OCI-LY3 (cell line): Measurements from ENCODE around the gene INS.
A peak's percentile ranks its signal among the peaks of the same experiment; 100 is the strongest.

Experiments
- H2AFZ ChIP-seq: fragments of 200-600, 300-600 bp; shearing (Covaris generic); 2 replicates; pipeline ENCODE4 v1.6.0; 2014; ENCODE audit warnings: antibody characterized with exemption, low read depth, low read length
- H3K27ac ChIP-seq: fragments of 200-600, 300-600 bp; sonication (generic); 2 replicates; pipeline ENCODE4 v1.5.1; 2014; ENCODE audit warnings: mild to moderate bottlenecking, low read length, moderate library complexity, mixed read lengths
- H3K27me3 ChIP-seq: fragments of 200-600, 300-600 bp; sonication (generic); 2 replicates; pipeline ENCODE4 v1.6.1; 2014; ENCODE audit warnings: low read depth, low read length, mixed read lengths
- H3K36me3 ChIP-seq: fragments of 200-600, 300-600 bp; sonication (generic); replicated peaks from 2 replicates; pipeline ENCODE3; 2014; ENCODE audit warnings: low read depth, low read length, mixed read lengths
- H3K4me1 ChIP-seq: fragments of 300-600, 200-600 bp; sonication (generic); 2 replicates; pipeline ENCODE4 v1.6.1; 2014; ENCODE audit warnings: low read length, mixed read lengths
- H3K4me2 ChIP-seq: fragments of 200-600, 300-600 bp; sonication (generic); 2 replicates; pipeline ENCODE4 v1.6.1; 2014; ENCODE audit warnings: low read length, mixed read lengths
- H3K4me3 ChIP-seq: fragments of 300-600, 200-600 bp; sonication (generic); 2 replicates; pipeline ENCODE4 v1.5.1; 2014; ENCODE audit warnings: antibody characterized with exemption, mild to moderate bottlenecking, low read length, moderate library complexity
- H3K79me2 ChIP-seq: fragments of 300-600, 200-600 bp; shearing (Covaris generic); 2 replicates; pipeline ENCODE4 v1.6.1; 2014; ENCODE audit warnings: mild to moderate bottlenecking, low read length, mixed read lengths
- H3K9ac ChIP-seq: fragments of 300-600, 200-600 bp; shearing (Covaris generic); 2 replicates; pipeline ENCODE4 v1.6.0; 2014; ENCODE audit warnings: mild to moderate bottlenecking, low read length, moderate library complexity
- H3K9me3 ChIP-seq: fragments of 200-600, 300-600 bp; shearing (Covaris generic); 2 replicates; pipeline ENCODE4 v1.6.1; 2014; ENCODE audit warnings: low read length, mixed read lengths; ENCODE audit not compliant: insufficient read depth
- H4K20me1 ChIP-seq: fragments of 200-600, 300-600 bp; sonication (generic); 2 replicates; pipeline ENCODE4 v1.6.1; 2016; ENCODE audit warnings: low read length, mixed read lengths; ENCODE audit not compliant: insufficient read depth
- CTCF ChIP-seq: fragments of 200-600, 300-600 bp; sonication (generic); IDR thresholded peaks from 2 replicates; pipeline ENCODE4 v1.5.1; 2014; ENCODE audit warnings: antibody characterized with exemption, low read length, low read depth
- EZH2phosphoT487 ChIP-seq: fragments of 200-600 bp; shearing (Covaris generic); IDR thresholded peaks from 2 replicates; pipeline ENCODE4 v1.6.1; 2018; ENCODE audit warnings: antibody characterized with exemption, mixed run types, low read depth

The INS gene

GRCh38 chr11:2167141-2168045 is 6.4 kb upstream of the INS start:
- Histone ChIP-seq H3K79me2 (no peaks in the 10 kb centered on the region), H3K27ac (no peak overlapping the region), H3K4me2 (no peak overlapping the region), H2AFZ (no peak overlapping the region), H3K4me1 (no peaks in the 10 kb centered on the region), H3K36me3 (no peaks in the 10 kb centered on the region), H3K4me3 (no peak overlapping the region), H4K20me1 (no peaks in the 10 kb centered on the region), H3K27me3 (no peaks in the 10 kb centered on the region), H3K9me3 (no peaks in the 10 kb centered on the region), H3K9ac (no peak overlapping the region)
- TF ChIP-seq EZH2phosphoT487: no peak
- no peak for TF ChIP-seq CTCF

GRCh38 chr11:2166091-2166851 is 5.3 kb upstream of the INS start:
- Histone ChIP-seq H3K36me3 (no peaks in the 10 kb centered on the region), H3K79me2 (no peaks in the 10 kb centered on the region), H3K27ac (no peak overlapping the region), H3K4me1 (no peaks in the 10 kb centered on the region), H2AFZ (no peak overlapping the region), H3K9me3 (no peaks in the 10 kb centered on the region), H4K20me1 (no peaks in the 10 kb centered on the region), H3K4me3 (no peak overlapping the region), H3K4me2 (no peak overlapping the region), H3K9ac (no peak overlapping the region), H3K27me3 (no peaks in the 10 kb centered on the region)
- TF ChIP-seq EZH2phosphoT487 (no peak), CTCF (peak; percentile 28; the same call in 1 of the 2 replicates)

GRCh38 chr11:2165571-2165970 is 4.6 kb upstream of the INS start:
- H3K27ac ChIP-seq: no peak overlapping the region
- TF ChIP-seq EZH2phosphoT487 (no peak), CTCF (no peak)
- no peak overlapping the region for H3K4me3 ChIP-seq
- no peak overlapping the region for H3K9ac ChIP-seq
- H3K79me2 ChIP-seq: no peaks in the 10 kb centered on the region
- H3K4me2 ChIP-seq: no peak overlapping the region
- no peaks in the 10 kb centered on the region for H3K36me3 ChIP-seq
- H3K27me3 ChIP-seq: no peaks in the 10 kb centered on the region
- H2AFZ ChIP-seq: no peak overlapping the region
- no peaks in the 10 kb centered on the region for H3K9me3 ChIP-seq
- H3K4me1 ChIP-seq: no peaks in the 10 kb centered on the region
- H4K20me1 ChIP-seq: no peaks in the 10 kb centered on the region
